DND-41 (cell line): ENCODE results near the gene LGR6.

ENCODE experiments used
- EZH2 ChIP-seq: IDR thresholded peaks from 3 replicates; pipeline ENCODE4 v1.6.1; 2012; ENCODE audit warnings: borderline replicate concordance, low read depth, mild to moderate bottlenecking, moderate library complexity, low read length, inconsistent platforms; ENCODE audit not compliant: severe bottlenecking
- TF ChIP-seq, protein P1 (sequence below): IDR thresholded peaks from 2 replicates; pipeline ENCODE4 v1.5.1; 2012; ENCODE audit warnings: borderline replicate concordance, low read length, moderate library complexity, mild to moderate bottlenecking; ENCODE audit not compliant: poor library complexity, severe bottlenecking; ENCODE audit errors: extremely low read depth

DNA sequence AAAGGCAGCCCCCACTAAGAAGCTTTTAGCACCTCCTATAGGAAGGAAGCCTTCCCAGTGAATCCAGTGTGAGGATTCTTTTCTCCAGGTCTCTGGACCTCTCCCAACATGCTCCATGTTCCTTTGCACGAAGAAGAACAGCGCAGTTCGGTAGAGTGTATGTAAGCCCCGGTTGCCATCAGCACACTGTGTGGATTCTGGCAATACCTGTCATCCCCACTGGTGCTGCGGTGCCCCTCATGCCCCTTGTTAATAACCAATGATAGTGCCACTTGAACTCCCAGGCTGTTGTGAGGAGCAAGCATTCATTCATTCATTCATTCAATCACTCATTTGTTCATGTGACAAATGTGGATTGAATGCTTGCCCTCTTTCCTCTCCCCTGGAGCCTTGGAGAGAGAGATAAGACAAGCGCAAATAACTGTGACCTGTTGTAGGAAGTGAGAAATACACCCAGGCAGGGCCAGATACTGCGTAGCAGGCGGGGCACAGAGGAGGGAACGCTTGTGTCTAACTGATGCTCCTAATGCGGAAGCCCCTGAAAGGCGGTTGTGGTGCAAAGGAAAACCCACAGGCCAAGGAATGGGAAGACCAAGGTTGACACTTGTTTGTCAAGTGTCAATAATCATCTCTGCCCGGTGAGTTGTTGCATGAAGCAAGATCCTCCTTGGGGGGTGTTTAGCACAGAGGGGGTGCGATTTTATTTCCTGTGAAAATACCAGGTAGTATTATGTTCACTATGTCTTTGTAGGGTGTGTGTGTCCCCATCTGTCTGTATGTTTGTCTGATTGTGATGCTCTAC, 9.8 kb downstream of the LGR6 start:
- TF ChIP-seq, protein P1, sequence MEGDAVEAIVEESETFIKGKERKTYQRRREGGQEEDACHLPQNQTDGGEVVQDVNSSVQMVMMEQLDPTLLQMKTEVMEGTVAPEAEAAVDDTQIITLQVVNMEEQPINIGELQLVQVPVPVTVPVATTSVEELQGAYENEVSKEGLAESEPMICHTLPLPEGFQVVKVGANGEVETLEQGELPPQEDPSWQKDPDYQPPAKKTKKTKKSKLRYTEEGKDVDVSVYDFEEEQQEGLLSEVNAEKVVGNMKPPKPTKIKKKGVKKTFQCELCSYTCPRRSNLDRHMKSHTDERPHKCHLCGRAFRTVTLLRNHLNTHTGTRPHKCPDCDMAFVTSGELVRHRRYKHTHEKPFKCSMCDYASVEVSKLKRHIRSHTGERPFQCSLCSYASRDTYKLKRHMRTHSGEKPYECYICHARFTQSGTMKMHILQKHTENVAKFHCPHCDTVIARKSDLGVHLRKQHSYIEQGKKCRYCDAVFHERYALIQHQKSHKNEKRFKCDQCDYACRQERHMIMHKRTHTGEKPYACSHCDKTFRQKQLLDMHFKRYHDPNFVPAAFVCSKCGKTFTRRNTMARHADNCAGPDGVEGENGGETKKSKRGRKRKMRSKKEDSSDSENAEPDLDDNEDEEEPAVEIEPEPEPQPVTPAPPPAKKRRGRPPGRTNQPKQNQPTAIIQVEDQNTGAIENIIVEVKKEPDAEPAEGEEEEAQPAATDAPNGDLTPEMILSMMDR, result no peak
- TF ChIP-seq EZH2, result no peak
